GM20431 (cell line): ENCODE data around the gene RAB25.

ENCODE experiments used
- in situ Hi-C: fragments of 300-500 bp; cut with MseI, MboI; formaldehyde crosslinking; loops from one replicate; pipeline ENCODE4 v1.15.0; 2020; ENCODE audit warnings: low sequenced_read_pairs; ENCODE audit not compliant: unreplicated experiment

The RAB25 gene

DNA sequence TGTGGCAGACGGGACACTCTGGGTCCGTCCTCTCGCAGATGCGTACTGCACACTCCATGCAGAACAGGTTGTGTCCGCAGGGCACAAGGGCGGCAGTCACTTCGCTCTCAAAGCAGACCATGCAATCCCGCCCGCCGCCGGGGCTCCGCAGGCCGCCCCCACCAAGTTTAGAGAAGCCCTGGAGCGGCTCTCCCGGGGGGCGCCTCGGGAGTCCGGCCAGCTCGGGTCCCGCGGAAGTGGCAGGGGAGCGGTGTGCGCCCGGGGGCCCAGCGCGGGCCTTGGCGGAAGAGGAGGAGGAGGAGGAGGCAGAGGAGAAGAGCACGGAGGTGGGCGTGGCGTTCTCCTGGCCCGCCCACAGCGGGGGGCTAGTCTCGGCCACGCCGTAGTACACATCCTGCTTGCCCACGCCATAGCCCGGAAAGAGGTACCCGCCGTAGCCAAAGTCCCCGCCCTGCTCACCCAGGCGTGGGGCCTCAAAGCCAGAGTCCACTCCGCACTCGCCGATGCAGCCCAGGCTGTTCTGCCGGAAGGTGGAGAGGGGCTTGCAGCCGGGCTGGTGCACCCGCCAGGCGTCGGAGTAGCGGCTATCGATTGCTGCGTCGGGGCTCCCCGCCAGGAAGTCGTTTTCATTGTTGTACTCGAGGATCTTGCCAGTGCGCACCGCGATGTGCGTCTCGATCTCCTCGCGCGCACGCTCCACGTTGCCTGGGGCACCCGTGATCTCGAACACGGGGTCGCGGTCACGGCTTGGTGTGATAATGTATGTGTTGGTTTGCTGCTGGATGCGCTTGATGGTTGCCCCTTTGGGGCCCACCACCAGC, 15.9 kb downstream of the RAB25 start:
- in situ Hi-C loops = no loop called here

- in situ Hi-C loops = no loop called here
Measured at GRCh38 chr1:156077430-156077760, 16.4 kb downstream of the RAB25 start.

DNA sequence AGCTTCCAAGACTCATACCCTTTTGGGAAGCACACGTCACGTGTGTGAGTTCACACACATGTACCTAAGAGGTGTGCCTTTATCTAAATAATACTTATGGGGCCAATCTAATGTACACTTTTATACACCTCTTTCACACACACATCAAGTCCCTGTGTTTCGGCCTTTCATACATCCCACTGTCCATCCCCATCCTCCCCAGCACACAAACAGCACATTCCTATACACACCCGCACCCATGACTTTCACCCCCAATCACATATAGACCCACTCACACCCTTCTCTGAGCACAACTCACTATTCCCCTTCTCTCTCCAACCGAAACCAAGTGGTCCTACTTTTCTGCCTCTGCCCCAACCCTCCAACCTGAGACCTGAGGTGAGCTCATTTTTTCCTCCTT, 17.8 kb downstream of the RAB25 start:
- in situ Hi-C loops = no loop called here

DNA sequence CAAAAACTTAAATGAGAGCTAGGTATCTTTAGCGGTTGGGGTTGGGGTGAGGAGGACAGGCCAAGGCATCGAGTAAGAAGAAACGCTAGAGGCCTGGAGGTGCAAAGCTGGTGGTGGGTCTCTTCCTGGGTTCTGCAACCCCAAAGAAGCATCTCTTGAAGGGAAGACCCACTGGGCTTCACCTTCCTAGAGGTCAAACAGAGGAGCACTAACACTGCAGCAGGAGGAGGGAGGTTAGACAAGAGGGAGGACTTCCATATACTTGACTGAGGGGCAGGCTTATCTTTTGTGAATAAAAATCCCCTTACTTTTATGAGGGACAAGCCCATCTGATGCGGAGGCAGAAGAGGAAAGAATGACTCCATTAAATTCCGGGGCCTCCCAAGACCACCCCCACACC, 18.8 kb downstream of the RAB25 start:
- in situ Hi-C loops = loop anchor here (5.0 kb wide), 1 partner anchor 53 kb away; no protein-coding TSS in a partner anchor

GRCh38 chr1:156080241-156080862, 19.4 kb downstream of the RAB25 start:
- in situ Hi-C loops = loop anchor here (5.0 kb wide), 1 partner anchor 52 kb away; no protein-coding TSS in a partner anchor

GRCh38 chr1:156080863-156081179, 19.9 kb downstream of the RAB25 start:
- in situ Hi-C loops = loop anchor here (5.0 kb wide), 1 partner anchor 51 kb away; no protein-coding TSS in a partner anchor

DNA sequence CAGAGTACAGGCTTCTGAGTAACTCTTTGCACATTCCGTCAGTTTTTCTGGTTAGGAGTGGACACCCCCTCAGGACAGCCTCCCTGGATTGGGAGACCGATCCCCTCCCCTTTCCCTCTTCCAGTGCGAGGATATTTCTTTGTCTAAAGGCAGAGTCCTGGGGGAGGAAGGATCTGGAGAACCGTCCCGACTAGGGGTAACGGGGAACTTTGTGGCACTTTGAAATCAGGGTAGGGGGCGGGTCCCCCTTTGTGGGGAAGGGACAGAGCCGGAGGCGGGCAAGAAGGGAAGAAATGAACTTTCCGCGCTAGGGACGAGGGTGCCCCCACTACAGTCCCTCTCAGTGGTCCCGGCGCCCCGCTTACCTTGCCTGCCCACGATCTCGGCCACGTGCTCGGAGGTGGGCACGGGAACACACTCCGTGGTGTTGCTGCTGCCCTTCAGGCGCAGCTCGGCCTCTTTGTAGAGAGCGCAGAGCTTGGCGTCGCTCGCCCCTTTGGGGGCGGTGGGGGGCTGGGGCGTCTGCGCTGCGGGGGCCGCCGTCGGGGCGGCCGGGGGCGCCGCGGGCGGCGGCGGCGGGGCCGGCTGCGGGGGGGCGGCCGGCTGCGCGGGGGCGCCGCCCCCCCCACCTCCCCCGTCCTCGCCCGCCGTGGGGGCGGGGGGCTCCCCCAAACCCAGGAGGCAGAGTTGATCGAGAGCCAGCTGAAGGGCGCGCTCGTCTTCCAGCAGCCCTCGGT, 20.4 kb downstream of the RAB25 start:
- in situ Hi-C loops = loop anchor here (5.0 kb wide), 1 partner anchor 51 kb away; no protein-coding TSS in a partner anchor

GRCh38 chr1:156081917-156082308, 21.0 kb downstream of the RAB25 start:
- in situ Hi-C loops = loop anchor here (5.0 kb wide), 1 partner anchor 50 kb away; no protein-coding TSS in a partner anchor

- in situ Hi-C loops = loop anchor here (5.0 kb wide), 1 partner anchor 50 kb away; no protein-coding TSS in a partner anchor
Measured at GRCh38 chr1:156082309-156083091, 21.5 kb downstream of the RAB25 start, which contains the start of gene MEX3A. Gene MEX3A, minus strand, starts transcription at chr1:156082465. Its CDS starts 467 bp downstream, at chr1:156081998.

DNA sequence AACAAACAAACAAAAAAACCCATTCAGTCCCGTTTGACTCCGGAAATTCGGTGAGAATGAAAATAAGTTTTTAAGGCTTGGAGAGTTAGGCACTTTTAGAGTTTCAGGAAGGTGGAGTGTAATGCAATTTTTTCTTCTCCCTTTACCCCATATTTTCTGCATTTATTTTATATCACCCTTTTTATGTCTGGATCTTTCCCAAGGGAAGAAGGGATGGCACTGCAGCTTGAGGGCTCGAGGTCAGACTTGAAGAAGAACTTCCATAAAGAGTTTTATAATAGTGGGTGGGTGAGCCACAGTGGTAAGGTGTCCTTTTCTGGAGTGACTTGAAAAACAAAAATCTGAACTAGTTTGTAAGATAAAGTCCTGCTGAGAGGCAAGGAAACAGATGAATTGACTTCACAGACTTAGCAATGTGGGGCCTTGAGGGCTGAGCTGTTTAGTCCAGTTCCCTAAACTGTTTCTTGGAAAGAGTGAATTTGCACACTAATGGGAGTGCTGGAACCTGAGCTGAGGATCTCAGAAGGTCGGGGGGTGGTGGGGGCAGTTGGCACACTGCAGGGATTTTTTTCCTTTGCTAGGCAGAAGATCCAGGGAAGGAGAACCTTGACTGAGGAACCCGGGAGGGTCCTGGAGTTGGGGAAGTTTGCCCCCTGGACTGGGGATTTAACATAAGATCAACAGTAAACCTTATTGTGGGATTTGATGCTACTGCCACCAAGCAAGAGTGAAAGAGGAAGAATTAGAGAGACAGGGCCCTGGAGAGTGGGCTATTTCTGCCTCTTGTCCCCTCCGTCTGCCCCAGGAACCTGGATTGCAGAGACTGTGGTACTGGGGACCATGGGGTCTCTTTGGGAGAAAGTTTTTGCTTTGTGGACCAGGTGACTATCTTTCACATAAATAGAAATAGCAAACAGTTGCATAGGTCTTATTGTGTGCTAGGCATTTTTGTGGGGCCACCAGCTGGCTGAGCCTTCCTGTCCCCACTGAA, 23.1 kb downstream of the RAB25 start:
- in situ Hi-C loops = loop anchor here (5.0 kb wide), 1 partner anchor 48 kb away; no protein-coding TSS in a partner anchor

DNA sequence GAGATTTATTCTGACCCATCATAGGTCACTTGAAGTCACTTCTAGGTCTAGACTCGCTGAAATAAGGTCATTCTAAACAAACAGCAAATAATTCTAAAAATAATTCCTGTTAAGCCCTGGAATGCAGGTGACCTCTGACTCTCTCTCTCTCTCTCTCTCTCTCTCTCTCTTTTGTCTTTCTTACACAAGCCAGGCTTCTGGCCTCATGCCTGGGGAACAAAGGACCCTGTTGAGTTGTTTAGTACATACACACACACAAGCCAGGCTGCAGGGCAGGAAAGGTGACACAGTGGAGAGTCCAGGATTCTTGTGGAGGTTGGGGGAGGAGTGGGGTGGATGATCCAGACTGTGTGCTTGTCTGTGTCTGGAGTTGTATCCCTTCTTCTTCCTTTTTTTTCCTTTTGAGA, 25.3 kb downstream of the RAB25 start:
- in situ Hi-C loops = no loop called here

GRCh38 chr1:156089704-156090103, 28.7 kb downstream of the RAB25 start:
- in situ Hi-C loops = no loop called here

DNA sequence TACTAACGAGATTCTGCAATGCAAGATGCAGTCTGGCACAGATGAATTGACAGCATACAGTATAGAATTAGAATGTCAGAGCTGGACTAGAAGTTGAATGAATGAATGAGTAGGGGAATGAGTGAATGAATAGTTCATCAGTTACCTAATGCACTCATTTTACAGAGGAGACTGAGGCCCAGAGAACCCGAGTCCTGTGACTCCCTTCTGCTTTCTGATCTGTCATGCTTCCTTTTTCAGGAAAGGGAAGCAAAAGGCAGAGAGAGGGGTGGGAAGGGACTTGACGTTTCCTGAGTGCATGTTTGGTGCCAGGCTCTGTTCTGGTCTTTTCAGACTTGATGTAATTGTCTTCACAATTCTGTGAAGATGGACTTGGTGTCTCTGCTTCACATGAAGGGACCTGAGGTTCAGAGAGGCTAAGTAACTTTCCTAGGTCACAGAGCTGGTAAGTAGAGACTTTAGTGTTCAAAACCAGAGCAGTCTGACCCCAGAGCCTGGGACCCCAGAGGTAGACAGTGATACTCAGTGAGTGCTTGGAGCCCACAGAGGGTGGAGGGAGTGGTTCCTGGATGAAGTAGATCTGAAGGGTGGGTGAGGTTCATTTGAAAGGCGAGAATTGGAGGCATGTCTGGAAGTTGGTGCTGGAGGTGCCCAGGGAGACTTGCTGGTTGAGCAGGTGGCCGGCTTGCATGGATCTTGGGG, 29.3 kb downstream of the RAB25 start:
- in situ Hi-C loops = no loop called here

DNA sequence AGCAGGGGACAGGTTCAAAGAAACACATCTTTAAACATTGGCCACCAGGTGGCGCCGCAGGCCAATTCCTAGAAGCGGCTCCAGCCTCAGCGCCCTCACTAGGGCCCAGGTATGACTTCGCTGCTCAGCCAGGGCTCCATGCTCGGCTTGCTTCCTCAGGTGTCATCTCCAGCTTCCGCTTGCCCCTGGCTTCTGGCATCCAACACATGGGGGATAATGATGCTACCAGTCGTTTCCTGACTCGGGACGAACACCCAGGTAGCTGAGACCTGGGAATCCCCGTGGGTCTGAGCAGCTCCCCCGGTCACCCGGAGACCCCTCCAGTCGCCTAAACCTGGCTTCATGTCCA, 29.9 kb downstream of the RAB25 start:
- in situ Hi-C loops = no loop called here

DNA sequence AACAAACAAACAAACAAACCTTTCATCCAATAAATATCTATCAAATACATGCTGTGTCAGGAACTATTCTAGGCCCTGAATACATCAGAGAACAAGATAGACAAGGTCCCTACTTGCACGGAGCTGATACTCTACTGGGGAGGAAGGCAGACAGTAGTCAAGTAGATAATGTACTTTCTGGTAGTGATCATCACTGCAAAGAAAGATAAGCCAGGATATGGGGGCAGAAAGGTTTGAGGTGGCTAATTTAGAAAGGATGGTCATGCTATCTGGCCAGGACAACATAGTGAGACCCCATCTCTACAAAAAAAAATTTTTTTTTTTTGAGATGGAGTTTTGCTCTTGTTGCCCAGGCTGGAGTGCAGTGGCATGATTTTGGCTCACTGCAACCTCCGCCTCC, 30.6 kb downstream of the RAB25 start:
- in situ Hi-C loops = no loop called here

GRCh38 chr1:156095906-156096508, 35.0 kb downstream of the RAB25 start:
- in situ Hi-C loops = no loop called here

DNA sequence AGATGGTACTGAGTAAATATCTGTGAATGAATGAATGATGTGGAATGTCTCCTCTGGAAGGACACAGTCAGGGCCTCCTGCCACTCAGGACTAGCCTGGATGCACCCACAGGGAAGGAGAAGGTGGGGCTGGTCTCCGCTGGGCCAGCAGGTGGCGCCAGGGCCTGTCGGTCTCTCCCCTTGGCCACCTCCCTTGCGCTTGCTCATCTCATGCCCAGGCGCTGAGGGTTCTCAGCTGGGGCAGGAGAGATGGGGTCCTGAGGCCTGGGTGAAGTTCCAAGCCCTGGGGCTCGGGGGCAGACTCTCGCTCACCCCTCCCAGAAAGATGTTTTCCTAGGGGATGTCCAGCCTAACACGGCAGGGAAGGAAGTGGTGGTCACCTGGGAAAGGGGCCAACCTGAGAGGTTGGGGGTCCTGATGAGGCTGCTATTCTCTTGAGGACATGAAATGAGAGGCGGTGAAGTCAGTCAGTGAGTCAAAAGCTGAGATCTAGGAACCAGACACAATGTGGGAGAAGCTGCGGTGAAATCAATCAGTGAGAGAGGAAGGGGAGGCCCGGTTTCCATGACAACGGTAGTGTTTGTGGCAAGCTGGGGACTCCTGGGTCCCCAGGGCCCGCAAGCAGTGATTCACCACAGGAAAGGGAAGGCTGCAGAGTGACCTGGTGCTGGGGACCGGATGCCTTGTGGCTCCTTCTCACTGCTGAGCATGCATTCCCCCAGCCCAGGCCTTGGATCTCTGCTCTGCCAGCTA, 35.9 kb downstream of the RAB25 start:
- in situ Hi-C loops = no loop called here
